ENCODE data around the gene PCSK9. TPM values are rescaled to one million over a fixed set of nuclear protein-coding genes. Genes with fewer than 3 reads are reported as not detected.

PCSK9 gene
- total RNA-seq, 4 donors from 2014 or later, result 0.25 to 1.2 (median 0.69) TPM

- intact Hi-C loops (cut with DNase I; ENCODE audit: low total_unique reads), result no loop called here
- TF ChIP-seq POLR2A (IDR thresholded peaks at IDR 0.05), result no peak
- no peak for TF ChIP-seq CTCF (IDR thresholded peaks at IDR 0.05)
- WGBS, 2 donors, result 41 to 66% methylated on average over 2 of the region's 2 CpGs
- DNase-seq (ENCODE audit: low spot score in 2 of 2), result no peak
- H3K4me3 ChIP-seq (ENCODE audit: low read depth, poor library complexity, severe bottlenecking), result no peak overlapping the region
Observed at GRCh38 chr1:55002686-55003085, 36.7 kb upstream of the PCSK9 start.

DNA sequence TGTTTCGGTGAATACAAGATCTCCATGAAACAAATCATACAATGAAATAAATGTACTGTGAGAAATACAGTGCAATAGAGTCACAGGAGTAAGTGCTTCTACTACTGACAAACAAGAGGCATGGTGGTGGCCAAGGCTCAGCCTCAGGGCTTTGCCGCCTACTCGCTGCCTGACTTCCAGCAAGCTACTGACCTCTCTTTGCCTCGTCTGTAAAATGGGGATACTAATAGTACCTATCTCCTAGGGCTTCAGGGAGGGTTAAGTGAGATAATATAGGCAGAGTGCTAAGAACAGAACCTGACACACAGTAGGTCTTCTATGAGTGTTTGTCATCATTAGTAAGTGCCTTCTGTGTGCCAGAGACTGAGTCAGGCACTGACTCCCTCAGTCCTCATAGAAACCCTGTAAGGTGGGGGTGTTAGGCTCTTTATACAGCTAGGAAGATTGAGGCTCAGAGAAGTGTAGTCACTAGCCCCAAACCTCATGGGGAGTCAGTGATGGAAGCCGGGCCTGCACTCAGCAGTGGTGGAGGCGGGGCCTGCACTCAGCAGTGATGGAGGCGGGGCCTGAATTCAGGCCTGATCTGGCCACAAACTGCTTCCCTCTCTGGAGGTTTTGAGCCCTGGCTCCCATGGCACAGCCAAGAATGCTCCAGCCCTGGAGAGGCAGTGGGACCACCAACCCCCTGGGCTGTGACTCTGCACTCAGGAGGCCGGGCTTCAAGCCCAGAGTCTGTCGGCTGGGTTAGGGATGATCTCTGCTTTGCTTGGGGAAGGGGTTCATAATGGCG, 33.8 kb upstream of the PCSK9 start:
- no peak for TF ChIP-seq POLR2A (IDR thresholded peaks at IDR 0.05)
- TF ChIP-seq CTCF (IDR thresholded peaks at IDR 0.05), result no peak
- WGBS, 2 donors, result 83 to 93% methylated on average over 8 to 9 of the region's 10 CpGs
- H3K4me3 ChIP-seq (ENCODE audit: low read depth, poor library complexity, severe bottlenecking), result no peak overlapping the region
- DNase-seq (ENCODE audit: low spot score in 2 of 2), result no peak
- intact Hi-C loops (cut with DNase I; ENCODE audit: low total_unique reads), result no loop called here

DNA sequence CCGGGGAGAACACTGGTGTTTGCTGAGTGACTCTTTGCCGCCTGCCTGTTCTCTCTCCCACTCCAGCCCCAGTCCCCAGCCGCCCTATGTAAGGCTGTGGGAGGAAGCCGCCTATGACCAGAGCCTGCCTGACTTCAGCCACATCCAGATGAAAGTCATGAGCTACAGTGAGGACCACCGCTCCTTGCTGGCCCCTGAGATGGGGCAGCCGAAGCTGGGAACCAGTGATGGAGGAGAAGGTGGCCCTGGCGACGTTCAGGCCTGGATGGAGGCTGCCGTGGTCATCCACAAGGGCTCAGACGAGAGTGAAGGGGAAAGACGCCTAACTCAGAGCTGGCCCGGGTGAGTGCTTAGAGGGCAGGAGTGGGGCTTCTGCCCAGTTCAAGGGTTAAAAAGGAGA, 32.4 kb upstream of the PCSK9 start:
- no peak for DNase-seq (ENCODE audit: low spot score in 2 of 2)
- WGBS, 2 donors, result 91 to 92% methylated on average over 12 of the region's 12 CpGs
- no peak overlapping the region for H3K4me3 ChIP-seq (ENCODE audit: low read depth, poor library complexity, severe bottlenecking)
- intact Hi-C loops (cut with DNase I; ENCODE audit: low total_unique reads), result no loop called here
- TF ChIP-seq POLR2A (IDR thresholded peaks at IDR 0.05), result no peak
- TF ChIP-seq CTCF (IDR thresholded peaks at IDR 0.05), result no peak

- WGBS, 2 donors, result 78 to 89% methylated on average over 3 of the region's 3 CpGs
- TF ChIP-seq CTCF (IDR thresholded peaks at IDR 0.05) (no peak), POLR2A (IDR thresholded peaks at IDR 0.05) (no peak)
- intact Hi-C loops (cut with DNase I; ENCODE audit: low total_unique reads), result no loop called here
- DNase-seq (ENCODE audit: low spot score in 2 of 2), result no peak
- H3K4me3 ChIP-seq (ENCODE audit: low read depth, poor library complexity, severe bottlenecking), result no peak overlapping the region
Observed at GRCh38 chr1:55007625-55008024, 31.7 kb upstream of the PCSK9 start.

DNA sequence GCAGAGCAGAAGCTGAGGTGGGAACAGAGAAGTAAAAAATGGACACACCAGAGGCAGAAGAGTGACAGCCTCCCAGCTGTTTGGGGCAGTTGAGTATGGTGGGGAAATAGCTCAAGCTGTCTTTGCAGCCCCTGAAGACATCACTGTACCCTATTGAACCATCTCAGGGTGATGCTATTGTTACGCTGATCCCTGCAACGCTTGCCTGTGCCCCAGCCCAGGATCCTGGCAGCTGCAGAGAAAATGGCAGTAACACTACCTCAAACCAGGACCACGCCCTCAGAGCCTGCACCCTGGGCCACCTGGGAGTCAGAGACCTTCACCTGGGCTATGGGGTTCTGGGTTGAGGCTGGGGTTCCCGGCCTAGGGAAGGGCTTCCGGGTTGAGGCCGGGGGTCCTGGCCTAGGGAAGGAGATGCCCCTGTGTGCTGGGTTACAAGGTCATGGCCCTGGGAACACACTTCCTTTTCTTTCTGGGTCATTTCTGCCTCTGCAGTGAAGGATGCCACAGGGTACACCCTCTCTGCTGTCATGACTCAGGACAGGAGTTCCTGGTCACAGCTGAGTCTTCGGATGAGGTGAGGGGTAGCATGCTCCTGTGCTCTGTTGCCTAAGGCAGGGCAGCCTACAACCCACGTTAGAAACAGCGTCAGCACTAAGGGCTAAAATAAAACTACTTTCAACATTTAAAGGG, 29.0 kb upstream of the PCSK9 start:
- WGBS, 2 donors, result 81 to 86% methylated on average over 9 of the region's 9 CpGs
- H3K4me3 ChIP-seq (ENCODE audit: low read depth, poor library complexity, severe bottlenecking), result no peak overlapping the region
- intact Hi-C loops (cut with DNase I; ENCODE audit: low total_unique reads), result no loop called here
- TF ChIP-seq CTCF (IDR thresholded peaks at IDR 0.05) (no peak), POLR2A (IDR thresholded peaks at IDR 0.05) (no peak)
- no peak for DNase-seq (ENCODE audit: low spot score in 2 of 2)
